GM23338 (cell line): ENCODE results near the gene DAAM1.

ENCODE experiments used
- CREB1 ChIP-seq: fragments of 250-450 bp; sonication (Bioruptor Pico); IDR thresholded peaks from 2 replicates; pipeline ENCODE4 v1.5.0; 2020; ENCODE audit warnings: low read depth, mild to moderate bottlenecking, moderate library complexity
- CTCF ChIP-seq, 2 experiments: fragments of 200-600 bp in 1 of 2; sonication (generic) in 1 of 2; conservative IDR thresholded peaks; 2 replicates each; pipeline versions ENCODE4 v1.5.1 to v1.6.1; 2016 to 2017; ENCODE audit warnings: antibody characterized with exemption in 2 of 2, low read depth in 2 of 2, mild to moderate bottlenecking in 2 of 2, moderate library complexity in 1 of 2
- ETS1 ChIP-seq: IDR thresholded peaks from 2 replicates; pipeline ENCODE4 v1.6.1; 2016; ENCODE audit warnings: antibody characterized with exemption
- EZH2 ChIP-seq: fragments of 200-600 bp; sonication (generic); IDR thresholded peaks from one replicate; pipeline ENCODE4 v1.8.0; 2017; ENCODE audit warnings: antibody characterized with exemption, mild to moderate bottlenecking, low read depth; ENCODE audit not compliant: unreplicated experiment
- EZH2phosphoT487 ChIP-seq: fragments of 200-600 bp; sonication (generic); IDR thresholded peaks from one replicate; pipeline ENCODE4 v1.8.1; 2018; ENCODE audit warnings: antibody characterized with exemption; ENCODE audit not compliant: unreplicated experiment
- JUNB ChIP-seq: IDR thresholded peaks from one replicate; pipeline ENCODE4 v1.6.1; 2016; ENCODE audit warnings: antibody characterized with exemption; ENCODE audit not compliant: unreplicated experiment
- NANOG ChIP-seq: IDR thresholded peaks from 2 replicates; pipeline ENCODE4 v1.6.1; 2016; ENCODE audit warnings: antibody characterized with exemption, borderline replicate concordance
- POLR2AphosphoS5 ChIP-seq: IDR thresholded peaks from 2 replicates; pipeline ENCODE4 v1.6.1; 2016; ENCODE audit warnings: antibody characterized with exemption, low read depth
- REST ChIP-seq: IDR thresholded peaks from one replicate; pipeline ENCODE4 v1.6.1; 2018; ENCODE audit warnings: antibody characterized with exemption; ENCODE audit not compliant: unreplicated experiment
- ZNF114 ChIP-seq: fragments of 250-450 bp; sonication (Bioruptor Pico); IDR thresholded peaks from 2 replicates; pipeline ENCODE4 v1.5.0; 2020; ENCODE audit warnings: mild to moderate bottlenecking, moderate library complexity
- ZNF331 ChIP-seq: fragments of 250-450 bp; sonication (Bioruptor Pico); IDR thresholded peaks from 2 replicates; pipeline ENCODE4 v1.5.0; 2020; ENCODE audit warnings: low read depth, mild to moderate bottlenecking, moderate library complexity
- ZNF462 ChIP-seq: fragments of 250-450 bp; sonication (Bioruptor Pico); IDR thresholded peaks from 2 replicates; pipeline ENCODE4 v1.5.0; 2020; ENCODE audit warnings: mild to moderate bottlenecking, moderate library complexity

GRCh38 chr14:59277659-59278058 lies 89.2 kb downstream of the DAAM1 start:
- TF ChIP-seq POLR2AphosphoS5: no peak
- no peak for TF ChIP-seq CTCF (conservative IDR thresholded peaks at IDR 0.05; ENCODE audit: low read depth in 2 of 2)
- TF ChIP-seq NANOG: no peak
- TF ChIP-seq EZH2phosphoT487: no peak
- no peak for TF ChIP-seq REST
- TF ChIP-seq CREB1 (CRISPR knock-in tag): no peak
- TF ChIP-seq EZH2: no peak
- TF ChIP-seq ZNF331 (CRISPR knock-in tag): no peak
- TF ChIP-seq ZNF114: no peak
- TF ChIP-seq JUNB: no peak
- no peak for TF ChIP-seq ETS1
- TF ChIP-seq ZNF462 (CRISPR knock-in tag): no peak
